Gastroesophageal sphincter (tissue), 4 donors: ENCODE measurements around the gene RIPOR1. TPM values are rescaled to one million over a fixed set of nuclear protein-coding genes. Genes with fewer than 3 reads are reported as not detected.

ENCODE experiments used
- ATAC-seq: fragments of 150-250 bp; one replicate; pipeline ENCODE4 v1.9.1; 2016; ENCODE audit warnings: mild to moderate bottlenecking, moderate library complexity
- H3K27ac ChIP-seq, 4 donors: fragments of 200-600 bp; sonication (generic) in 3 of 4; 1 replicate in 3 of 4; 2 replicates in 1 of 4; pipeline ENCODE4 v1.5.1; 2016 to 2019
- H3K27me3 ChIP-seq: fragments of 200-600 bp; sonication (generic); one replicate; pipeline ENCODE4 v1.5.1; 2019
- H3K36me3 ChIP-seq, 2 donors: fragments of 200-600 bp; sonication (generic); one replicate each; pipeline ENCODE4 v1.5.1; 2019; ENCODE audit warnings: control low read depth in 1 of 2
- H3K4me1 ChIP-seq, 3 donors: fragments of 200-600 bp; sonication (generic); 1 replicate in 2 of 3; 2 replicates in 1 of 3; pipeline ENCODE4 v1.5.1; 2016 to 2019; ENCODE audit warnings: control low read depth in 2 of 3
- H3K4me3 ChIP-seq, 2 donors: fragments of 200-600 bp; sonication (generic); one replicate each; pipeline ENCODE4 v1.5.1; 2019; ENCODE audit warnings: mild to moderate bottlenecking in 1 of 2, moderate library complexity in 1 of 2
- H3K9me3 ChIP-seq, 3 donors: fragments of 200-600 bp; sonication (generic); one replicate each; pipeline ENCODE4 v1.5.1; 2017 to 2019; ENCODE audit warnings: control low read depth in 2 of 3
- CTCF ChIP-seq, 4 experiments: fragments of 200-600 bp in 2 of 4; fragments of 450-650 bp in 2 of 4; sonication (generic) in 1 of 4; IDR thresholded peaks; one replicate each; pipeline ENCODE4 v1.5.1; 2017 to 2019; ENCODE audit warnings: antibody characterized with exemption in 4 of 4, mild to moderate bottlenecking in 2 of 4, moderate library complexity in 2 of 4
- EP300 ChIP-seq: sonication (generic); formaldehyde crosslinking; IDR thresholded peaks from one replicate; pipeline ENCODE4 v1.6.1; 2017; ENCODE audit warnings: antibody characterized with exemption, mild to moderate bottlenecking
- POLR2A ChIP-seq, 2 donors: fragments of 450-650 bp; IDR thresholded peaks; one replicate each; pipeline ENCODE4 v1.6.1; 2017; ENCODE audit warnings: antibody characterized with exemption in 2 of 2, mild to moderate bottlenecking in 2 of 2, moderate library complexity in 1 of 2
- POLR2AphosphoS5 ChIP-seq: sonication (generic); formaldehyde crosslinking; IDR thresholded peaks from one replicate; pipeline ENCODE4 v1.6.1; 2017; ENCODE audit warnings: antibody characterized with exemption
- WGBS, 2 donors: methylation state at CpG; one replicate each; pipeline ENCODE4 v1.1.5; 2018; ENCODE audit warnings: low coverage in 1 of 2; 5-methylcytosine and 5-hydroxymethylcytosine counted together
- total RNA-seq, 4 donors: library from RNA; depleted of rRNA; stranded (reverse); fragments of >200 nt; gene quantifications; one replicate each; pipeline ENCODE4 v1.1.0, GENCODE V29; 2016

RIPOR1 gene
- 100 to 1,000 TPM in 1 of 4 donors, 10 to 100 TPM in 3; 43.3 to 112 (median 64.9) TPM for total RNA-seq

- Histone ChIP-seq H3K36me3 (no peaks in the 10 kb centered on the region), H3K9me3 (no peaks in the 10 kb centered on the region), H3K4me3 (peak within 1 kb of the TSS; percentile 75 to 95), H3K27me3 (no peaks in the 10 kb centered on the region), H3K27ac (peak within 1 kb of the TSS; percentile 76 to 95 (median 92)), H3K4me1 (peaks cover 0 to 40% (median 15%) of the 10 kb centered on the region in 3 donors)
- WGBS, 2 donors: no CpG with 5 or more reads among the region's 45 CpGs
- peak; percentile 56 for ATAC-seq
- TF ChIP-seq POLR2AphosphoS5 (no peak), CTCF (IDR thresholded peaks at IDR 0.05) (no peak), POLR2A (IDR thresholded peaks at IDR 0.05) (no peak), EP300 (no peak)
Measured at GRCh38 chr16:67528222-67528869, at the start of gene RIPOR1. Gene RIPOR1 (plus strand): TSS chr16:67528829. CDS start chr16:67538447, 9,618 bp downstream.

- TF ChIP-seq CTCF (IDR thresholded peaks at IDR 0.05): peak in 3 of 4 experiments; percentile 92 to 98 (median 94)
- TF ChIP-seq EP300: no peak
- peak; percentile 81 for TF ChIP-seq POLR2AphosphoS5
- peak; percentile 57 to 80 for TF ChIP-seq POLR2A (IDR thresholded peaks at IDR 0.05)
- Histone ChIP-seq H3K36me3 (peaks cover 0 to 17% of the 10 kb centered on the region in 2 donors), H3K4me3 (peak within 1 kb of the TSS; percentile 82 to 95), H3K4me1 (peaks cover 0 to 70% (median 25%) of the 10 kb centered on the region in 3 donors), H3K9me3 (no peaks in the 10 kb centered on the region), H3K27ac (peak within 1 kb of the TSS; percentile 81 to 97 (median 94)), H3K27me3 (no peaks in the 10 kb centered on the region)
- ATAC-seq: peak; percentile 96
- WGBS, 2 donors: no CpG with 5 or more reads among the region's 57 CpGs
Measured at GRCh38 chr16:67480833-67481560, 47.6 kb upstream of the RIPOR1 start, which contains the start of gene ATP6V0D1. Gene ATP6V0D1 (minus strand): TSS chr16:67481157. CDS start chr16:67481086, 71 bp downstream.

- peak; percentile 7 for ATAC-seq
- Histone ChIP-seq H3K4me3 (peak overlapping the region; percentile 46 to 95), H3K9me3 (no peaks in the 10 kb centered on the region), H3K27me3 (no peaks in the 10 kb centered on the region), H3K27ac (peak overlapping the region; percentile 51 to 95 (median 79)), H3K36me3 (peaks cover 0 to 17% of the 10 kb centered on the region in 2 donors), H3K4me1 (peaks cover 0 to 63% (median 25%) of the 10 kb centered on the region in 3 donors)
- WGBS, 2 donors: 23 to 33% methylated on average over 5 to 11 of the region's 17 CpGs
- TF ChIP-seq EP300: no peak
- TF ChIP-seq CTCF (IDR thresholded peaks at IDR 0.05): no peak
- TF ChIP-seq POLR2AphosphoS5: no peak
- no peak for TF ChIP-seq POLR2A (IDR thresholded peaks at IDR 0.05)
Measured at GRCh38 chr16:67481561-67482232, 46.9 kb upstream of the RIPOR1 start.

- H3K4me1 ChIP-seq: peaks cover 0 to 59% (median 25%) of the 10 kb centered on the region in 3 donors
- H3K36me3 ChIP-seq: peaks cover 0 to 17% of the 10 kb centered on the region in 2 donors
- no peaks in the 10 kb centered on the region for H3K27me3 ChIP-seq
- no peaks in the 10 kb centered on the region for H3K9me3 ChIP-seq
- no peak for ATAC-seq
- peak overlapping the region in 3 of 4 donors; percentile 64 to 95 (median 94) for H3K27ac ChIP-seq
- TF ChIP-seq POLR2AphosphoS5: no peak
- no peak for TF ChIP-seq CTCF (IDR thresholded peaks at IDR 0.05)
- no peak for TF ChIP-seq POLR2A (IDR thresholded peaks at IDR 0.05)
- no peak for TF ChIP-seq EP300
- peak overlapping the region in 1 of 2 donors; percentile 95 for H3K4me3 ChIP-seq
- WGBS, 2 donors: 39 to 100% methylated on average over 2 to 10 of the region's 25 CpGs
Measured at GRCh38 chr16:67482233-67482924, 46.2 kb upstream of the RIPOR1 start.
